K562 (cell line): ENCODE data around the gene PBX2. TPM values are rescaled to one million over a fixed set of nuclear protein-coding genes. Genes with fewer than 3 reads are reported as not detected.

Experiments used
- ARID3A ChIP-seq: IDR thresholded peaks from 2 replicates; pipeline ENCODE4 v1.6.1; 2012; ENCODE audit warnings: low read depth, low read length, improper control_type of control experiment, borderline replicate concordance
- CBFA2T2 ChIP-seq: fragments of 450-650 bp; conservative IDR thresholded peaks from 2 replicates; pipeline ENCODE4 v1.6.1; 2017; ENCODE audit warnings: mild to moderate bottlenecking
- GATAD2A ChIP-seq: fragments of 450-650 bp; IDR thresholded peaks from 2 replicates; pipeline ENCODE4 v1.6.1; 2017
- HEY1 ChIP-seq: fragments of 250-450 bp; sonication (Bioruptor Pico); IDR thresholded peaks from 2 replicates; pipeline ENCODE4 v1.5.0; 2020; ENCODE audit warnings: mild to moderate bottlenecking, moderate library complexity, borderline replicate concordance
- HMGN3 ChIP-seq: IDR thresholded peaks from 2 replicates; pipeline ENCODE4 v1.6.1; 2011; ENCODE audit warnings: borderline replicate concordance, low read depth, mild to moderate bottlenecking, mixed read lengths, low read length; ENCODE audit not compliant: insufficient read length; ENCODE audit errors: extremely low read depth
- LARP7 ChIP-seq: fragments of 450-650 bp; IDR thresholded peaks from 2 replicates; pipeline ENCODE4 v1.6.1; 2016
- NFRKB ChIP-seq: fragments of 450-650 bp; IDR thresholded peaks from 2 replicates; pipeline ENCODE4 v1.6.1; 2016; ENCODE audit warnings: low read depth
- NONO ChIP-seq, 2 experiments: fragments of 200-400 bp in 1 of 2; fragments of 450-650 bp in 1 of 2; formaldehyde crosslinking in 1 of 2; IDR thresholded peaks; 2 replicates each; pipeline ENCODE4 v1.6.1; 2017; ENCODE audit warnings: low read depth in 2 of 2, mild to moderate bottlenecking in 2 of 2, moderate library complexity in 2 of 2, low read length in 1 of 2
- PHB2 ChIP-seq: fragments of 450-650 bp; IDR thresholded peaks from 2 replicates; pipeline ENCODE4 v1.6.1; 2017; ENCODE audit warnings: low read depth
- PML ChIP-seq: IDR thresholded peaks from 2 replicates; pipeline ENCODE4 v1.6.1; 2012; ENCODE audit warnings: low read length, inconsistent platforms
- POLR2G ChIP-seq: fragments of 200-400 bp; formaldehyde crosslinking; IDR thresholded peaks from 2 replicates; pipeline ENCODE4 v1.6.1; 2017; ENCODE audit warnings: low read depth, mild to moderate bottlenecking, antibody characterized with exemption, low read length, moderate library complexity
- REST ChIP-seq, 2 experiments: fragments of 450-650 bp; formaldehyde crosslinking in 1 of 2; IDR thresholded peaks; 2 replicates each; pipeline versions ENCODE4 v1.4.0 to v1.6.1; 2014 to 2020; ENCODE audit warnings: mild to moderate bottlenecking in 2 of 2, borderline replicate concordance in 1 of 2, low read depth in 1 of 2
- RFX7 ChIP-seq: fragments of 250-450 bp; sonication (Bioruptor Pico); IDR thresholded peaks from 2 replicates; pipeline ENCODE4 v1.5.1; 2021; ENCODE audit warnings: mild to moderate bottlenecking
- SMAD3 ChIP-seq: fragments of 450-650 bp; formaldehyde crosslinking; conservative IDR thresholded peaks from 2 replicates; pipeline ENCODE4 v1.4.0; 2020; ENCODE audit warnings: mild to moderate bottlenecking
- SRSF1 ChIP-seq: fragments of 200-400 bp; formaldehyde crosslinking; IDR thresholded peaks from 2 replicates; pipeline ENCODE4 v1.6.1; 2017; ENCODE audit warnings: mild to moderate bottlenecking, low read depth, low read length, moderate library complexity
- TCF7 ChIP-seq: sonication (generic); IDR thresholded peaks from 2 replicates; pipeline ENCODE4 v1.6.1; 2016; ENCODE audit warnings: antibody characterized with exemption, borderline replicate concordance
- ZBTB8A ChIP-seq: fragments of 450-650 bp; IDR thresholded peaks from 2 replicates; pipeline ENCODE4 v1.6.1; 2018; ENCODE audit warnings: mild to moderate bottlenecking, moderate library complexity; ENCODE audit not compliant: partially characterized antibody
- ZNF143 ChIP-seq: sonication (generic); formaldehyde crosslinking; IDR thresholded peaks from 2 replicates; pipeline ENCODE4 v1.9.0; 2022; ENCODE audit warnings: mild to moderate bottlenecking, missing genetic modification reagents
- ZNF232 ChIP-seq: sonication (generic); formaldehyde crosslinking; IDR thresholded peaks from 2 replicates; pipeline ENCODE4 v1.8.0; 2022; ENCODE audit warnings: mild to moderate bottlenecking, missing genetic modification reagents
- ZNF778 ChIP-seq: fragments of 450-650 bp; formaldehyde crosslinking; IDR thresholded peaks from 2 replicates; pipeline ENCODE4 v1.4.0; 2020; ENCODE audit warnings: mild to moderate bottlenecking, moderate library complexity
- polyA plus RNA-seq, 8 experiments: library from polyadenylated mRNA; depleted of rRNA in 4 of 8; stranded (reverse) in 5 of 8; unstranded in 3 of 8; fragments of >200 nt; fragmentation: Nextera tagmentation in 2 of 8; fragmentation: Illumina TruSeq in 1 of 8; extraction: Ambion mirVana in 2 of 8; extraction: Trizol in 1 of 8; gene quantifications; 2 replicates each; pipeline versions ENCODE4 v1.2.1 to v1.2.3, GENCODE V29; 2011 to 2014; ENCODE audit warnings: inconsistent platforms in 1 of 8, missing spikeins in 1 of 8
- total RNA-seq, 7 experiments: library from RNA; depleted of rRNA in 6 of 7; stranded (reverse); fragments of >200 nt in 6 of 7; fragmentation: Illumina TruSeq in 2 of 7; extraction: Trizol in 2 of 7; gene quantifications; 2 replicates each; pipeline versions ENCODE4 v1.2.1 to v1.2.3, GENCODE V29; 2011 to 2021; ENCODE audit warnings: low replicate concordance in 1 of 7

Gene PBX2
- total and polyA plus RNA-seq, 9 of the 15 experiments (the other 6 are each of a cell fraction or from before 2014, with no cell fraction given): 1.9 to 134 (median 62.5) TPM

- TF ChIP-seq RFX7 (CRISPR knock-in tag): no peak
- TF ChIP-seq ZNF778 (CRISPR knock-in tag): no peak
- TF ChIP-seq ARID3A: peak; percentile 96
- TF ChIP-seq CBFA2T2: peak; percentile 94
- TF ChIP-seq LARP7: no peak
- no peak for TF ChIP-seq SRSF1
- TF ChIP-seq ZNF232 (CRISPR knock-in tag): no peak
- peak; percentile 79; the same call in 1 of the 2 replicates for TF ChIP-seq PHB2
- peak; percentile 92 for TF ChIP-seq SMAD3 (CRISPR knock-in tag)
- TF ChIP-seq NFRKB: peak; percentile 80; the same call in 1 of the 2 replicates
- TF ChIP-seq POLR2G: no peak
- TF ChIP-seq GATAD2A: peak; percentile 88
- TF ChIP-seq ZBTB8A: no peak
- no peak for TF ChIP-seq HEY1
- TF ChIP-seq TCF7: no peak; the same call in 1 of the 2 replicates
- peak; percentile 83 for TF ChIP-seq PML
- no peak; the same call in 1 of the 2 replicates for TF ChIP-seq REST (IDR thresholded peaks at IDR 0.05; ENCODE audit: borderline replicate concordance)
- TF ChIP-seq REST (CRISPR knock-in tag; IDR thresholded peaks at IDR 0.05; ENCODE audit: low read depth): no peak
- peak in 1 of 2 experiments; percentile 74; a peak in 1 of 4 replicates for TF ChIP-seq NONO (IDR thresholded peaks at IDR 0.05; ENCODE audit: low read depth in 2 of 2, low read length in 1 of 2)
- no peak for TF ChIP-seq HMGN3
- TF ChIP-seq ZNF143 (CRISPR knock-in tag): no peak
Measured at GRCh38 chr6:32167761-32168262, 22.2 kb downstream of the PBX2 start (continued).
